Body of pancreas (tissue), 4 donors: Measurements from ENCODE around the gene UBAC2. TPM values are rescaled to one million over a fixed set of nuclear protein-coding genes. Genes with fewer than 3 reads are reported as not detected.

Experiments
- ATAC-seq: fragments of 150-250 bp; one replicate; pipeline ENCODE4 v1.9.1; 2016
- DNase-seq, 4 donors: peaks; one replicate each; pipeline ENCODE4 v3.0.0-alpha.2; 2019
- H3K27ac ChIP-seq, 4 donors: fragments of 200-600 bp; sonication (generic); 1 replicate in 3 of 4; 2 replicates in 1 of 4; pipeline versions ENCODE4 v1.5.1 to v1.6.1; 2016 to 2019; ENCODE audit warnings: mild to moderate bottlenecking in 1 of 4, mixed read lengths in 1 of 4, moderate library complexity in 1 of 4
- H3K27me3 ChIP-seq, 2 donors: fragments of 200-600 bp; sonication (generic); one replicate each; pipeline ENCODE4 v1.6.0; 2016; ENCODE audit warnings: mild to moderate bottlenecking in 1 of 2
- H3K36me3 ChIP-seq, 2 donors: fragments of 200-600 bp; sonication (generic); replicated peaks in 1 of 2; 2 replicates each; pipeline ENCODE4 v1.5.1; 2016; ENCODE audit warnings: low read depth in 2 of 2; ENCODE audit not compliant: insufficient read depth in 1 of 2
- H3K4me1 ChIP-seq: fragments of 200-600 bp; sonication (generic); one replicate; pipeline ENCODE4 v1.6.0; 2016
- H3K4me3 ChIP-seq, 2 donors: fragments of 200-600 bp; sonication (generic); 1 replicate in 1 of 2; 2 replicates in 1 of 2; pipeline ENCODE4 v1.5.1; 2016 to 2019
- H3K9me3 ChIP-seq, 3 donors: fragments of 200-600 bp; sonication (generic); 1 replicate in 2 of 3; 2 replicates in 1 of 3; pipeline ENCODE4 v1.5.1; 2016
- CTCF ChIP-seq, 7 experiments: fragments of 450-650 bp in 4 of 7; fragments of 200-600 bp in 3 of 7; sonication (generic) in 3 of 7; IDR thresholded peaks; one replicate each; pipeline ENCODE4 v1.5.1; 2016 to 2019; ENCODE audit warnings: antibody characterized with exemption in 7 of 7
- POLR2A ChIP-seq, 3 donors: fragments of 450-650 bp; IDR thresholded peaks; one replicate each; pipeline ENCODE4 v1.6.1; 2016; ENCODE audit warnings: antibody characterized with exemption in 3 of 3, mild to moderate bottlenecking in 2 of 3
- WGBS, 2 donors: methylation state at CpG; one replicate each; pipeline ENCODE4 v1.1.5; 2017; 5-methylcytosine and 5-hydroxymethylcytosine counted together
- intact Hi-C: fragments of 100-400 bp; cut with DNase I; formaldehyde crosslinking; loops from one replicate; pipeline ENCODE4 v1.15.1; 2023
- total RNA-seq, 2 donors: library from RNA; depleted of rRNA; stranded (reverse); fragments of >200 nt; gene quantifications; one replicate each; pipeline ENCODE4 v1.1.0, GENCODE V29; 2016

UBAC2 gene
- total RNA-seq, 2 donors from 2014 or later = 21.4 to 27.2 TPM

GRCh38 chr13:99367663-99368448, 167.2 kb downstream of the UBAC2 start:
- H3K9me3 ChIP-seq = no peaks in the 10 kb centered on the region
- H3K4me3 ChIP-seq = no peak overlapping the region
- H3K36me3 ChIP-seq = no peaks in the 10 kb centered on the region
- H3K4me1 ChIP-seq = no peaks in the 10 kb centered on the region
- no peak for ATAC-seq
- DNase-seq = no peak
- no peak overlapping the region for H3K27ac ChIP-seq
- intact Hi-C loops = no loop called here
- 83 to 86% methylated on average over 16 of the region's 16 CpGs for WGBS, 2 donors
- TF ChIP-seq CTCF (IDR thresholded peaks at IDR 0.05) = no peak
- TF ChIP-seq POLR2A (IDR thresholded peaks at IDR 0.05) = no peak
- H3K27me3 ChIP-seq = no peaks in the 10 kb centered on the region

GRCh38 chr13:99370481-99371275, 170.0 kb downstream of the UBAC2 start:
- TF ChIP-seq CTCF (IDR thresholded peaks at IDR 0.05) (no peak), POLR2A (IDR thresholded peaks at IDR 0.05) (no peak)
- no peak for DNase-seq
- Histone ChIP-seq H3K4me1 (no peaks in the 10 kb centered on the region), H3K9me3 (no peaks in the 10 kb centered on the region), H3K4me3 (no peak overlapping the region), H3K27me3 (no peaks in the 10 kb centered on the region), H3K36me3 (no peaks in the 10 kb centered on the region), H3K27ac (no peak overlapping the region)
- no peak for ATAC-seq
- WGBS, 2 donors = 81 to 93% methylated on average over 12 of the region's 12 CpGs
- intact Hi-C loops = no loop called here

GRCh38 chr13:99371956-99372355, 171.3 kb downstream of the UBAC2 start:
- Histone ChIP-seq H3K27me3 (no peaks in the 10 kb centered on the region), H3K4me3 (no peak overlapping the region), H3K36me3 (no peaks in the 10 kb centered on the region), H3K27ac (no peak overlapping the region), H3K4me1 (no peaks in the 10 kb centered on the region), H3K9me3 (no peaks in the 10 kb centered on the region)
- WGBS, 2 donors = 78 to 99% methylated on average over 9 of the region's 9 CpGs
- intact Hi-C loops = no loop called here
- DNase-seq (peak in 1 of 4 donors; percentile 40), ATAC-seq (no peak)
- no peak for TF ChIP-seq CTCF (IDR thresholded peaks at IDR 0.05)
- TF ChIP-seq POLR2A (IDR thresholded peaks at IDR 0.05) = no peak

- no peak for TF ChIP-seq CTCF (IDR thresholded peaks at IDR 0.05)
- no peak for TF ChIP-seq POLR2A (IDR thresholded peaks at IDR 0.05)
- no peak for ATAC-seq
- no peaks in the 10 kb centered on the region for H3K9me3 ChIP-seq
- H3K27me3 ChIP-seq = no peaks in the 10 kb centered on the region
- intact Hi-C loops = no loop called here
- peaks cover 0 to 1% of the 10 kb centered on the region in 2 donors for H3K36me3 ChIP-seq
- H3K27ac ChIP-seq = no peak overlapping the region
- DNase-seq = no peak
- no peaks in the 10 kb centered on the region for H3K4me1 ChIP-seq
- 91 to 95% methylated on average over 8 of the region's 8 CpGs for WGBS, 2 donors
- H3K4me3 ChIP-seq = no peak overlapping the region
Measured at GRCh38 chr13:99373436-99373835, 172.8 kb downstream of the UBAC2 start.
